A673 (cell line): ENCODE measurements around the gene ATG7.

ENCODE experiments used
- EZH2 ChIP-seq: fragments of 200-600 bp; sonication (generic); IDR thresholded peaks from 2 replicates; pipeline ENCODE4 v1.6.1; 2017; ENCODE audit warnings: borderline replicate concordance, low read depth, mild to moderate bottlenecking, mixed read lengths, antibody characterized with exemption, low read length; ENCODE audit not compliant: poor library complexity, severe bottlenecking
- TF ChIP-seq, protein P1 (sequence below): fragments of 300-800, 200-600 bp; sonication (generic); conservative IDR thresholded peaks from 2 replicates; pipeline ENCODE4 v1.5.1; 2017; ENCODE audit warnings: low read depth, mild to moderate bottlenecking, antibody characterized with exemption, low read length, moderate library complexity, mixed read lengths

DNA sequence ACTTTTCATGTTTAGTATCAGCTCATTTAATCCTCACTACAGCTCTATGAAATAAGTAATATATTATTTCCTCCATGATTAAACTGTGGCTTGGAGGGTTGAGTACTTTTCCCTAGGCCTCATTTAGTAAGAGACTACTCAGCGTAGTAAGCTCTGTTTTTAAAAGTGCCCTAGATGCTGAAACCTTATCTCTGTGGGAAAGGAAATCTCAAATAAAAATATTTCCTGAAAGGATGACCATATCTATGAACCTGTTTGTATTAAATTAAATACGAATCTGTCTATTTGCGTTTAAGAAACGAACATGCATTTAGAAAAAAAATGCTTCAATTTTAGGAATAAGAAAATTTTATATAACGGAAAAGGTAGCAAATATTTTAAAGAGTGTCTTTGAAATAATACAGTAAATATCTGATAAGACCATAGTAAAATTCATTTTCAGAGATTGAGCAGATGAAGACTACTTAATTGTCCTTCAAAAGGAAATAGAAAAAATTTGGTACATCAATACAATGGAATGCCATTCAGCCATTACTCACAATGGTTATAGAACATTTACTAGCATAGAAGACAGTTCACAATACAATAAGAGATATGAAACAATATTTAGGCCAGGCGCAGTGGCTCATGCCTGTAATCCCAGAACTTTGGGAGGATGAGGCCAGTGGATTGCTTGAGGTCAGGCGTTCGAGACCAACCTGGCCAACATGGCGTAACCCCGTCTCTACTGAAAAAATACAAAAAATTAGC lies 56.2 kb downstream of the ATG7 start:
- TF ChIP-seq, protein P1, sequence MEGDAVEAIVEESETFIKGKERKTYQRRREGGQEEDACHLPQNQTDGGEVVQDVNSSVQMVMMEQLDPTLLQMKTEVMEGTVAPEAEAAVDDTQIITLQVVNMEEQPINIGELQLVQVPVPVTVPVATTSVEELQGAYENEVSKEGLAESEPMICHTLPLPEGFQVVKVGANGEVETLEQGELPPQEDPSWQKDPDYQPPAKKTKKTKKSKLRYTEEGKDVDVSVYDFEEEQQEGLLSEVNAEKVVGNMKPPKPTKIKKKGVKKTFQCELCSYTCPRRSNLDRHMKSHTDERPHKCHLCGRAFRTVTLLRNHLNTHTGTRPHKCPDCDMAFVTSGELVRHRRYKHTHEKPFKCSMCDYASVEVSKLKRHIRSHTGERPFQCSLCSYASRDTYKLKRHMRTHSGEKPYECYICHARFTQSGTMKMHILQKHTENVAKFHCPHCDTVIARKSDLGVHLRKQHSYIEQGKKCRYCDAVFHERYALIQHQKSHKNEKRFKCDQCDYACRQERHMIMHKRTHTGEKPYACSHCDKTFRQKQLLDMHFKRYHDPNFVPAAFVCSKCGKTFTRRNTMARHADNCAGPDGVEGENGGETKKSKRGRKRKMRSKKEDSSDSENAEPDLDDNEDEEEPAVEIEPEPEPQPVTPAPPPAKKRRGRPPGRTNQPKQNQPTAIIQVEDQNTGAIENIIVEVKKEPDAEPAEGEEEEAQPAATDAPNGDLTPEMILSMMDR, result no peak
- TF ChIP-seq EZH2, result no peak
